GM12891 (cell line): Measurements from ENCODE around the gene ADRA2B.

Source experiments
- DNase-seq: peaks from one replicate; pipeline ENCODE4 v3.0.0; 2011; ENCODE audit warnings: low spot score; ENCODE audit not compliant: insufficient read length
- FAIRE-seq: peaks from 2 replicates; lab custom pipeline; 2011; peaks lifted over from hg19 to GRCh38; lab: Jason Lieb, UNC
- PAX5 ChIP-seq: IDR thresholded peaks from 2 replicates; pipeline ENCODE4 v1.6.1; 2011; ENCODE audit warnings: low read length, moderate library complexity, mild to moderate bottlenecking; ENCODE audit not compliant: insufficient read depth, severe bottlenecking
- POLR2A ChIP-seq: IDR thresholded peaks from 2 replicates; pipeline ENCODE4 v1.6.1; 2011; ENCODE audit warnings: low read depth, low read length, control low read depth
- POLR2AphosphoS5 ChIP-seq: IDR thresholded peaks from 2 replicates; pipeline ENCODE4 v1.6.1; 2011; ENCODE audit warnings: low read depth, low read length, control low read depth
- POU2F2 ChIP-seq: IDR thresholded peaks from 2 replicates; pipeline ENCODE4 v1.6.1; 2011; ENCODE audit warnings: low read depth, mild to moderate bottlenecking, control low read depth, low read length, moderate library complexity
- SPI1 ChIP-seq: IDR thresholded peaks from 2 replicates; pipeline ENCODE4 v1.6.1; 2011; ENCODE audit warnings: low read depth, low read length, control low read depth
- TAF1 ChIP-seq: IDR thresholded peaks from 2 replicates; pipeline ENCODE4 v1.6.1; 2011; ENCODE audit warnings: low read depth, low read length, control low read depth

ADRA2B gene

GRCh38 chr2:96137321-96138178, 21.2 kb upstream of the ADRA2B start:
- DNase-seq (no peak), FAIRE-seq (no peak)
- no peak for TF ChIP-seq SPI1
- 0 out of 2 replicates have a peak, but pooled peaks have one; percentile 33 for TF ChIP-seq POU2F2
- peak; percentile 24; the same call in 1 of the 2 replicates for TF ChIP-seq POLR2AphosphoS5
- peak; percentile 80; the same call in 1 of the 2 replicates for TF ChIP-seq POLR2A

DNA sequence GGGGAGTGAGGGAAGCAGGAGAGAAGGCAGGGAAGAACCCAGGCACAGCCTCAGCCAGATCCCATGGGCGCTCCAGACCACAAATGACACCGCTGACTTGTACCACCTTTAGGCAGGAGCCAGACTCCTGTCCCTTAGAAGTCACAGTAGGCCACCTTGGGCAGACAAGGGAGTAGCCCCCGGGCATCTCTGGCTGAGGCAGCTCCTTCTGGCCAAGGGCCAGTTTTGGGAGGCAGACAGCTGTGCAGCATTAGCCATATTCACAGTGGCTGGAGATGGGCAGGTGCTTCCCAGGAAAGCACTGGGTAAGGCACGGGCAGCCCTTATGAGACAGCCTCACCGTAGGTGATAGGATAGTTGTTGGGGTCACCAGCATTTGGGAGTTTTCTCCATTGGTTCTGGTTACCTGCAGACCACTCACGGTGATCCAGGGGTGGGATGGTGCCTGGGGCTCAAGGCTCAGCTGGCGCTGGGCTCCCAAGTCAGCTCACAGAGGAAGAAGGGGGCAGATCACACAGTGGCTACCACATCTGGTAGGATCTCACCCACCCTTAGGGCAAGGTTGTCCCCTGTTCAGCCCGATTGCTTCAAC, 19.9 kb upstream of the ADRA2B start:
- no peak for FAIRE-seq
- TF ChIP-seq POLR2A = 0 out of 2 replicates have a peak, but pooled peaks have one; percentile 50
- no peak for TF ChIP-seq TAF1
- no peak for TF ChIP-seq SPI1
- no peak for TF ChIP-seq PAX5
- TF ChIP-seq POU2F2 = no peak
- 0 out of 2 replicates have a peak, but pooled peaks have one; percentile 33 for TF ChIP-seq POLR2AphosphoS5
- DNase-seq = no peak

DNA sequence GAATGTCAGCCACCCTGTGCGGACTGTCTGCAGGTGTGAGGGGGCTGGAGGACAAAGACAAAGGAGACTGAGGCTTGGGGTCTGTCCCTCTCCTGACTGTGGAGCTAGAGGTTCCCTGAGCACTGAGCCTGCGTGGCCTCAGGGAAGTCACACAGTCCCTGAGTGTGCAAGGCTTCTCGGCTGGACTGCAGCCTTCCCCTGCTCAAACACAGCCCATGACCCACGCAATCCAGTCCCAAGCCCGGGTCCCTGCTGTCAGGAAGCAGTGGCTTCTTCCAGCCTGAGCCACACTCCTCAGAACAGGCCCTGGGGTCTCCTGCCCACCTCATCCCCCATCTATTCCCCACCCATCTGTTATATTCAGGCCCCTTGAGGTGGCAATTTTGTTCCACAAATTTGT, 19.2 kb upstream of the ADRA2B start:
- FAIRE-seq (no peak), DNase-seq (no peak)
- no peak for TF ChIP-seq PAX5
- TF ChIP-seq POLR2A = no peak
- no peak for TF ChIP-seq SPI1

DNA sequence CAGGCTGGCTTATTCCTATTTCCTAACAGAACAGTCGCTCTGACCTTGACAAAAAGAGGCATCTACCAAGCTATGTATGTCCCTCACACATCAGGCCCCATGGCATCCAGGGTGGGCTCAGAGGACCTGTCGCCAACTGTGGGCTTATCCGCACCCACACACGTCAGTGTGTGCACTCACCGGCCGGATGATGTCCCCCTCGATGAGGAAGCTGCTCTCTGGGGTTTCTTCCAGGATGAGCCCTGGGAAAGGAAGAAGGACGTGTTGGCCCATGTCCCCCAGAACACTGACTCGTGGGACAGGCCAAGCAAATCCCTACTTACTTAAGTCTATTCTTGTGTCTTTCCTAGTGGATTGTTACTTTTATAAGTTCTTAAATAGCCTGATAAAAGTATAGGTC, 18.8 kb upstream of the ADRA2B start:
- FAIRE-seq (no peak), DNase-seq (no peak)
- TF ChIP-seq POU2F2 = no peak
- TF ChIP-seq PAX5 = no peak
- no peak for TF ChIP-seq POLR2A
- TF ChIP-seq POLR2AphosphoS5 = no peak
- no peak for TF ChIP-seq SPI1
- no peak for TF ChIP-seq TAF1

DNA sequence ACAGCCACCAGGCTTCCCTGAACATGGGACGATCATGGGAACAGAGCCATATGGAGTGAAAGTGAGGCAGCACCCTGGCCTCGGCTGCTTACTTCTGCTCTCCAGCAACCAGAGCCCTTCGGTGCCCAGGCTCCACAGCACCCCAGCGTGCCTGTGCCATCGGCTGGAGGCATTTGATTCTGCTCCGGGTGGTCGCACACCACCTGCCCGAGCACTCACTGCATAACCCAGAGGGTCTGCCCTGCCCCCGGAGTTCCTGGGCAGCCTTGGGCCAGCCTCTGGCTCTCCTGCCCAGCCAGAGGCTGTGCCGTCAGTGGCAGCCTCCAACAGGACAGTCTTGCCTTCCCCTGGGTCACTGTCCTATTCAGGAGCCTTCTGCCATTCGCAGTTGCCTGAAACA, 18.1 kb upstream of the ADRA2B start:
- DNase-seq = no peak
- TF ChIP-seq PAX5 = no peak
- no peak for TF ChIP-seq POLR2AphosphoS5
- no peak for TF ChIP-seq TAF1
- TF ChIP-seq SPI1 = no peak
- no peak for TF ChIP-seq POU2F2
- TF ChIP-seq POLR2A = no peak
- FAIRE-seq = no peak

DNA sequence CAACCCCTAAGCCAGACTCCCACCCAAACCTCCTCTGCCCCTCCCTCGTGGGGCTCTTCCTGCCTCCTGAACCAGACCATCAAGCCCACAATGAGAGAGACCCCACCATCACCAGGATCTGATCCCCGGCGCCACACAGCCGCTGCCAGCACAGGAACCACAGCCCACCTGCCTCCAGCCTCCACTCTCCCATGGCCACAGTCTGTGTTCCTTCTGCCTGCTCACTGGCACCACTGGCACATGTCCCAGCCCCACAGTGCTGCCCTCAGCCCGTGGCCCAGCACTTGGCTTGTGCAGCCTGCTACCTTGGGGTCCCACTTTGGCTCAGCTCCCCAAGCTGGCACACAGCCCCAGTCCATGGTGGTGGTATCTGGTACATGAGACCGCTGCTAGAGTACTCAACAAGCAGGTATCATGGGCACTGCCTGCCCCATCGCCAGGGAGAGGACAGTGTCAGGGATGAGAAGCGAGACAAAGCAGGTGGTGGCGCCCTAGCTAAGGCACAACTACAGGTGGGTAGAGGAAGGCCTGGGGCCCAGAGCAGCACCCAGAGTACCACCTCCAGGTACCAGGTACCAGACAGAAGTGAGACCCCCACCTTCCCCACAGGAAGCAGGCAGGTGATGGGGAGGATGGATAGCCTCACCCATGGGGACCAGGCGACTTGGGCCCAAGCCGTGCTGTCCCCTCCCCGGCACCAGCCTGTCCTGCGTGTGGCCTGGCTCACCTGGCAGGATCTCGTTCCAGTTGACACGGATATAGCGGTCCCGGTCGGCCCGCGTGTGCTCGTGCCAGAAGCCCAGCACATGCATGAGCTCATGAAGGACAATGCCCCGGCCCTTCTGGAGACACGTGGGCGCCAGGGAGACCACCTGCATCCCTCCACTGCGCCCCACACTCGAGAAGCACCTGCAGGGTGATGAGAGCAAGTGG, 15.7 kb upstream of the ADRA2B start:
- FAIRE-seq (no peak), DNase-seq (no peak)
- no peak for TF ChIP-seq POLR2AphosphoS5
- TF ChIP-seq POLR2A = no peak
- TF ChIP-seq PAX5 = no peak
- no peak for TF ChIP-seq SPI1
- no peak for TF ChIP-seq POU2F2
- no peak for TF ChIP-seq TAF1

GRCh38 chr2:96131152-96131812, 14.9 kb upstream of the ADRA2B start:
- DNase-seq = no peak
- TF ChIP-seq TAF1 = no peak
- no peak for TF ChIP-seq SPI1
- TF ChIP-seq POLR2A = no peak
- no peak for TF ChIP-seq POLR2AphosphoS5
- TF ChIP-seq PAX5 = no peak
- no peak for TF ChIP-seq POU2F2
- FAIRE-seq = peak; percentile 9

GRCh38 chr2:96130483-96130882, 14.1 kb upstream of the ADRA2B start:
- DNase-seq (no peak), FAIRE-seq (no peak)
- TF ChIP-seq PAX5 (no peak), POLR2AphosphoS5 (no peak), POU2F2 (no peak), TAF1 (no peak), SPI1 (no peak), POLR2A (no peak)

DNA sequence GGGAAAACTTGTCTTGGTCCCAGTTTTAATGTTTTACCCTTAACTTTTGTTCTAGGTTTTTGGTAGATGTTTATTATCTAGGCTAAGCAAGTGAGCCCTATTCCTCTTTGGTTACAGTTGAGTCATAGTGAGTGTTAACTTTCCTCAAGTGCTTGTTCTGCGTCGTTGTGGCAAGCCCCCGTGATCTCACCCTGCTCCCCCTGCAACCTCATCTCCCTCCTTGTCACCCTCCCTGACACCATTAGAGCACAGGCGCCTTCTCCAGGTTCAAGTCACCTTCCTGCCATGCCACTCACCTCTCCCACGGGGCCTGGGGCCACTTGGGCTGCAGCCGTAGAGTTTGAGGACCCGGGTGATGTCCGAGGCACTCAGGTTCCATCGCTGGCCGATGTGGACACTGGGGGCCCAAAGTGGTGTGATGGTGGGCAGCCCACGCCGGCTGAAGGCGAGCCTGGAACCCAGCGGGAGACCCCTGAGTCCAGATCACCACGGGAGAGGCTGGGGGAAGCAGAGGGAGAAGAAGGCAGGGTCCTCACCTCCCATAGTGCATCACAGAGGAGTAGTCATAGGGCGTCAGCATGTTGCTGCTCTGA, 13.3 kb upstream of the ADRA2B start:
- DNase-seq (no peak), FAIRE-seq (no peak)
- no peak for TF ChIP-seq PAX5
- TF ChIP-seq POLR2A = no peak
- no peak for TF ChIP-seq POU2F2
- TF ChIP-seq SPI1 = no peak
- TF ChIP-seq TAF1 = no peak
